ENCODE data around the gene CUTA. TPM values are rescaled to one million over a fixed set of nuclear protein-coding genes. Genes with fewer than 3 reads are reported as not detected.

Gene CUTA
- polyA plus RNA-seq, 1 of the 3 experiments (the other 2 are of a cell fraction): 444 TPM

DNA sequence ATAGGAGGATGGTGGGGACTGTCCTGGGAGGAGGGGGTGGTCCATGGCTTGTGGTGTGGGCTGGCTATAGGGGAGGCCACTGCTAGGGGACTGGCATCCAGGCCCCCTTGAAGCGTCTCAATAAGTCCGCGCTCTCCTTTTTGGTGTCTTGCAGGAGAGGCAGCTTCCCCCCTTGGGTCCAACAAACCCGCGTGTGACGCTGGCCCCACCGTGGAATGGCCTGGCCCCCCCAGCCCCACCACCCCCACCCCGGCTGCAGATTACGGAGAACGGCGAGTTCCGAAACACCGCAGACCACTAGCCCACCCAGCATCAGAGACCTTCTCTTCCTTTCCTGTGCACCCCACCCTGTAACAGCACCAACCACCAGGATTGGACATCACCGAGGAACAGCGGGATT is 33.7 kb upstream of the CUTA start (continued):
- no peak for TF ChIP-seq GABPA (IDR thresholded peaks at IDR 0.05; ENCODE audit: low read depth)
- no peak for TF ChIP-seq GATA2 (CRISPR knock-in tag; IDR thresholded peaks at IDR 0.05)
- TF ChIP-seq, protein P1, sequence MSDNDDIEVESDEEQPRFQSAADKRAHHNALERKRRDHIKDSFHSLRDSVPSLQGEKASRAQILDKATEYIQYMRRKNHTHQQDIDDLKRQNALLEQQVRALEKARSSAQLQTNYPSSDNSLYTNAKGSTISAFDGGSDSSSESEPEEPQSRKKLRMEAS (IDR thresholded peaks at IDR 0.05; ENCODE audit: low read depth): no peak
- TF ChIP-seq EP300 (IDR thresholded peaks at IDR 0.05; ENCODE audit: borderline replicate concordance in 1 of 2, low read depth in 1 of 2, low read length in 1 of 2): no peak
- TF ChIP-seq TAF1 (IDR thresholded peaks at IDR 0.05; ENCODE audit: borderline replicate concordance, low read depth, low read length): no peak
- no peak for TF ChIP-seq SMC3 (IDR thresholded peaks at IDR 0.05; ENCODE audit: low read depth, low read length)
- TF ChIP-seq TEAD4 (IDR thresholded peaks at IDR 0.05; ENCODE audit: borderline replicate concordance, insufficient read depth): no peak
- no peak for TF ChIP-seq SIN3A (IDR thresholded peaks at IDR 0.05; ENCODE audit: borderline replicate concordance, low read depth, low read length)
- TF ChIP-seq, protein P2, sequence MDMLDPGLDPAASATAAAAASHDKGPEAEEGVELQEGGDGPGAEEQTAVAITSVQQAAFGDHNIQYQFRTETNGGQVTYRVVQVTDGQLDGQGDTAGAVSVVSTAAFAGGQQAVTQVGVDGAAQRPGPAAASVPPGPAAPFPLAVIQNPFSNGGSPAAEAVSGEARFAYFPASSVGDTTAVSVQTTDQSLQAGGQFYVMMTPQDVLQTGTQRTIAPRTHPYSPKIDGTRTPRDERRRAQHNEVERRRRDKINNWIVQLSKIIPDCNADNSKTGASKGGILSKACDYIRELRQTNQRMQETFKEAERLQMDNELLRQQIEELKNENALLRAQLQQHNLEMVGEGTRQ (IDR thresholded peaks at IDR 0.05; ENCODE audit: borderline replicate concordance, low read depth, low read length): no peak
- no peak for TF ChIP-seq RCOR1 (IDR thresholded peaks at IDR 0.05; ENCODE audit: low read length)

DNA sequence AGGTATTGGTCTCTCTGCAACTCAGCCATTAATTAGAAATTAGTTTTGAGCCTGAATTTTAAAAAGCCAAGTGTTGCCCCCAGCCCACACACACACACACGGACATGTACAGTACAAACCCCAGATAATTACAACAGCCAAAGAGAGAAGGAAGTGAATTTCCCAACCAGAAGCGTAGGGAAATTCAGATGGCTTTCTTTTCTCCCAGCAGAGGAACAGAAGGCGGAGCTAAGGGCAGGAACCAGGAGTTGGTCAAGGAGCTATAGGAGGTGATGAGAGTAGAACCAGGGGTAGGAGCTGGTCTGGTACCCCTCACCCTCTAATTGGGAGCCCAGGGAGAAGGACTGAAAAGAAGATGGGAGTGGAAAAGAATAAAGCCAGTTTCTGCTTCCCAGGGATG is 32.5 kb upstream of the CUTA start:
- Histone ChIP-seq H3K79me2 (ENCODE audit: insufficient read depth) (peaks cover 25% of the 10 kb centered on the region), H4K20me1 (ENCODE audit: insufficient read depth) (no peaks in the 10 kb centered on the region), H3K36me3 (replicated peaks in 1 of 2; ENCODE audit: control insufficient read depth in 1 of 2, insufficient read depth in 2 of 2, low read length in 1 of 2) (peaks cover 0 to 33% of the 10 kb centered on the region in 2 experiments), H3K4me3 (ENCODE audit: low read depth in 2 of 2, low read length in 1 of 2) (no peak overlapping the region), H3F3A (replicated peaks; ENCODE audit: insufficient read depth) (peaks cover 17% of the 10 kb centered on the region), H3K27me3 (ENCODE audit: insufficient read depth) (no peaks in the 10 kb centered on the region), H3K9ac (no peak overlapping the region), H3K27ac (ENCODE audit: low read depth in 2 of 2, low read length in 1 of 2) (no peak overlapping the region), H2AFZ (ENCODE audit: low read depth) (no peak overlapping the region), H3K9me2 (no peaks in the 10 kb centered on the region), H3K4me1 (ENCODE audit: control insufficient read depth in 1 of 2, insufficient read depth in 2 of 2, low read depth in 1 of 2, low read length in 1 of 2) (peaks cover 0 to 16% of the 10 kb centered on the region in 2 experiments; a peak in 1 of 4 replicates), H3K9me3 (no peaks in the 10 kb centered on the region), H3K4me2 (no peak overlapping the region)
- ChIA-PET POLR2A (interaction anchor here (0.6 to 2.0 kb wide), 2 partner anchors 9 to 20 kb away, joined by 3 to 9 read pairs; no protein-coding TSS in a partner anchor), CTCF (no interaction called here)
- no peak for DNase-seq
- WGBS (ENCODE audit: low lambda C conversion rate): 89% methylated on average over 3 of the region's 3 CpGs
- no peak for TF ChIP-seq FOSL2 (IDR thresholded peaks at IDR 0.05; ENCODE audit: borderline replicate concordance, low read depth)
- TF ChIP-seq, protein P3, sequence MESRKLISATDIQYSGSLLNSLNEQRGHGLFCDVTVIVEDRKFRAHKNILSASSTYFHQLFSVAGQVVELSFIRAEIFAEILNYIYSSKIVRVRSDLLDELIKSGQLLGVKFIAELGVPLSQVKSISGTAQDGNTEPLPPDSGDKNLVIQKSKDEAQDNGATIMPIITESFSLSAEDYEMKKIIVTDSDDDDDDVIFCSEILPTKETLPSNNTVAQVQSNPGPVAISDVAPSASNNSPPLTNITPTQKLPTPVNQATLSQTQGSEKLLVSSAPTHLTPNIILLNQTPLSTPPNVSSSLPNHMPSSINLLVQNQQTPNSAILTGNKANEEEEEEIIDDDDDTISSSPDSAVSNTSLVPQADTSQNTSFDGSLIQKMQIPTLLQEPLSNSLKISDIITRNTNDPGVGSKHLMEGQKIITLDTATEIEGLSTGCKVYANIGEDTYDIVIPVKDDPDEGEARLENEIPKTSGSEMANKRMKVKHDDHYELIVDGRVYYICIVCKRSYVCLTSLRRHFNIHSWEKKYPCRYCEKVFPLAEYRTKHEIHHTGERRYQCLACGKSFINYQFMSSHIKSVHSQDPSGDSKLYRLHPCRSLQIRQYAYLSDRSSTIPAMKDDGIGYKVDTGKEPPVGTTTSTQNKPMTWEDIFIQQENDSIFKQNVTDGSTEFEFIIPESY (IDR thresholded peaks at IDR 0.05; ENCODE audit: borderline replicate concordance, low read depth): no peak
- TF ChIP-seq POLR2AphosphoS5 (IDR thresholded peaks at IDR 0.05; ENCODE audit: low read depth, low read length): no peak
- no peak for TF ChIP-seq TAF1 (IDR thresholded peaks at IDR 0.05; ENCODE audit: borderline replicate concordance, low read depth, low read length)
- TF ChIP-seq, protein P4, sequence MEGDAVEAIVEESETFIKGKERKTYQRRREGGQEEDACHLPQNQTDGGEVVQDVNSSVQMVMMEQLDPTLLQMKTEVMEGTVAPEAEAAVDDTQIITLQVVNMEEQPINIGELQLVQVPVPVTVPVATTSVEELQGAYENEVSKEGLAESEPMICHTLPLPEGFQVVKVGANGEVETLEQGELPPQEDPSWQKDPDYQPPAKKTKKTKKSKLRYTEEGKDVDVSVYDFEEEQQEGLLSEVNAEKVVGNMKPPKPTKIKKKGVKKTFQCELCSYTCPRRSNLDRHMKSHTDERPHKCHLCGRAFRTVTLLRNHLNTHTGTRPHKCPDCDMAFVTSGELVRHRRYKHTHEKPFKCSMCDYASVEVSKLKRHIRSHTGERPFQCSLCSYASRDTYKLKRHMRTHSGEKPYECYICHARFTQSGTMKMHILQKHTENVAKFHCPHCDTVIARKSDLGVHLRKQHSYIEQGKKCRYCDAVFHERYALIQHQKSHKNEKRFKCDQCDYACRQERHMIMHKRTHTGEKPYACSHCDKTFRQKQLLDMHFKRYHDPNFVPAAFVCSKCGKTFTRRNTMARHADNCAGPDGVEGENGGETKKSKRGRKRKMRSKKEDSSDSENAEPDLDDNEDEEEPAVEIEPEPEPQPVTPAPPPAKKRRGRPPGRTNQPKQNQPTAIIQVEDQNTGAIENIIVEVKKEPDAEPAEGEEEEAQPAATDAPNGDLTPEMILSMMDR (IDR thresholded peaks at IDR 0.05): no peak
- no peak for TF ChIP-seq ELF1 (IDR thresholded peaks at IDR 0.05)
- no peak for TF ChIP-seq FOXM1 (IDR thresholded peaks at IDR 0.05; ENCODE audit: low read depth)
- no peak for TF ChIP-seq GABPA (IDR thresholded peaks at IDR 0.05; ENCODE audit: low read depth)
- TF ChIP-seq, protein P2 (IDR thresholded peaks at IDR 0.05; ENCODE audit: borderline replicate concordance, low read depth, low read length): no peak
- TF ChIP-seq RCOR1 (IDR thresholded peaks at IDR 0.05; ENCODE audit: low read length): no peak
- no peak for TF ChIP-seq RXRA (IDR thresholded peaks at IDR 0.05; ENCODE audit: borderline replicate concordance, low read depth)
- no peak for TF ChIP-seq JUND (IDR thresholded peaks at IDR 0.05)
- TF ChIP-seq, protein P5, sequence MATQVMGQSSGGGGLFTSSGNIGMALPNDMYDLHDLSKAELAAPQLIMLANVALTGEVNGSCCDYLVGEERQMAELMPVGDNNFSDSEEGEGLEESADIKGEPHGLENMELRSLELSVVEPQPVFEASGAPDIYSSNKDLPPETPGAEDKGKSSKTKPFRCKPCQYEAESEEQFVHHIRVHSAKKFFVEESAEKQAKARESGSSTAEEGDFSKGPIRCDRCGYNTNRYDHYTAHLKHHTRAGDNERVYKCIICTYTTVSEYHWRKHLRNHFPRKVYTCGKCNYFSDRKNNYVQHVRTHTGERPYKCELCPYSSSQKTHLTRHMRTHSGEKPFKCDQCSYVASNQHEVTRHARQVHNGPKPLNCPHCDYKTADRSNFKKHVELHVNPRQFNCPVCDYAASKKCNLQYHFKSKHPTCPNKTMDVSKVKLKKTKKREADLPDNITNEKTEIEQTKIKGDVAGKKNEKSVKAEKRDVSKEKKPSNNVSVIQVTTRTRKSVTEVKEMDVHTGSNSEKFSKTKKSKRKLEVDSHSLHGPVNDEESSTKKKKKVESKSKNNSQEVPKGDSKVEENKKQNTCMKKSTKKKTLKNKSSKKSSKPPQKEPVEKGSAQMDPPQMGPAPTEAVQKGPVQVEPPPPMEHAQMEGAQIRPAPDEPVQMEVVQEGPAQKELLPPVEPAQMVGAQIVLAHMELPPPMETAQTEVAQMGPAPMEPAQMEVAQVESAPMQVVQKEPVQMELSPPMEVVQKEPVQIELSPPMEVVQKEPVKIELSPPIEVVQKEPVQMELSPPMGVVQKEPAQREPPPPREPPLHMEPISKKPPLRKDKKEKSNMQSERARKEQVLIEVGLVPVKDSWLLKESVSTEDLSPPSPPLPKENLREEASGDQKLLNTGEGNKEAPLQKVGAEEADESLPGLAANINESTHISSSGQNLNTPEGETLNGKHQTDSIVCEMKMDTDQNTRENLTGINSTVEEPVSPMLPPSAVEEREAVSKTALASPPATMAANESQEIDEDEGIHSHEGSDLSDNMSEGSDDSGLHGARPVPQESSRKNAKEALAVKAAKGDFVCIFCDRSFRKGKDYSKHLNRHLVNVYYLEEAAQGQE (IDR thresholded peaks at IDR 0.05; ENCODE audit: low read depth, low read length): no peak
- TF ChIP-seq NFIC (IDR thresholded peaks at IDR 0.05; ENCODE audit: borderline replicate concordance): no peak
- no peak for TF ChIP-seq RAD21 (IDR thresholded peaks at IDR 0.05; ENCODE audit: low read length)

Measured in SK-N-SH (cell line).